GM12878 (cell line): ENCODE measurements around the gene LAMA5. TPM values are rescaled to one million over a fixed set of nuclear protein-coding genes. Genes with fewer than 3 reads are reported as not detected.

Experiments used
- CREM ChIP-seq: IDR thresholded peaks from 2 replicates; pipeline ENCODE4 v1.6.1; 2014; ENCODE audit warnings: antibody characterized with exemption, low read depth
- HDAC6 ChIP-seq: fragments of 200-600 bp; sonication (generic); IDR thresholded peaks from one replicate; pipeline ENCODE4 v1.8.0; 2017; ENCODE audit warnings: antibody characterized with exemption; ENCODE audit not compliant: unreplicated experiment
- HSF1 ChIP-seq: fragments of 150-350 bp; IDR thresholded peaks from 2 replicates; pipeline ENCODE4 v1.6.1; 2014; ENCODE audit warnings: mild to moderate bottlenecking, low read depth, low read length
- NFIC ChIP-seq: IDR thresholded peaks from 2 replicates; pipeline ENCODE4 v1.6.1; 2012; ENCODE audit warnings: low read depth, mild to moderate bottlenecking, inconsistent platforms, low read length, moderate library complexity
- NFYB ChIP-seq: IDR thresholded peaks from 2 replicates; pipeline ENCODE4 v1.6.1; 2011; ENCODE audit warnings: low read depth, mild to moderate bottlenecking, low read length, improper control_type of control experiment, moderate library complexity; ENCODE audit not compliant: insufficient read depth
- RB1 ChIP-seq: fragments of 450-650 bp; formaldehyde crosslinking; IDR thresholded peaks from 2 replicates; pipeline ENCODE4 v1.6.1; 2017; ENCODE audit warnings: mild to moderate bottlenecking, borderline replicate concordance
- SMAD1 ChIP-seq: fragments of 450-650 bp; IDR thresholded peaks from 2 replicates; pipeline ENCODE4 v1.6.1; 2018; ENCODE audit warnings: mild to moderate bottlenecking, low read depth; ENCODE audit not compliant: partially characterized antibody
- SPI1 ChIP-seq: IDR thresholded peaks from 2 replicates; pipeline ENCODE4 v1.6.1; 2011; ENCODE audit warnings: low read depth, mild to moderate bottlenecking, low read length, moderate library complexity, borderline replicate concordance; ENCODE audit not compliant: insufficient read depth
- ZBTB33 ChIP-seq: fragments of 450-650 bp; IDR thresholded peaks from 2 replicates; pipeline ENCODE4 v1.6.1; 2017; ENCODE audit warnings: mild to moderate bottlenecking
- polyA plus RNA-seq, 11 experiments: library from polyadenylated mRNA; depleted of rRNA in 4 of 11; unstranded in 6 of 11; stranded (reverse) in 5 of 11; fragments of >200 nt; fragmentation: Nextera tagmentation in 4 of 11; fragmentation: Illumina TruSeq in 1 of 11; extraction: Ambion mirVana in 4 of 11; extraction: Trizol in 1 of 11; gene quantifications; 1 replicate in 1 of 11; 2 replicates in 10 of 11; pipeline versions ENCODE4 v1.2.1 to v1.2.3, GENCODE V29; 2011 to 2016; ENCODE audit warnings: inconsistent platforms in 2 of 11, missing spikeins in 2 of 11, low read depth in 1 of 11
- total RNA-seq, 4 experiments: library from RNA; depleted of rRNA in 3 of 4; stranded (reverse); fragments of >200 nt in 3 of 4; fragmentation: Illumina TruSeq in 1 of 4; extraction: Trizol in 1 of 4; gene quantifications; 2 replicates each; pipeline versions ENCODE4 v1.2.1 to v1.2.3, GENCODE V29; 2013 to 2021
- TF ChIP-seq, protein P1 (sequence below), 3 experiments: IDR thresholded peaks in 2 of 3; conservative IDR thresholded peaks in 1 of 3; 2 replicates each; pipeline ENCODE4 v1.5.1; 2011; ENCODE audit warnings: low read depth in 3 of 3, low read length in 3 of 3, mild to moderate bottlenecking in 3 of 3, control low read depth in 2 of 3, moderate library complexity in 2 of 3, inconsistent platforms in 1 of 3, mixed read lengths in 1 of 3; ENCODE audit not compliant: control insufficient read depth in 2 of 3, insufficient read depth in 1 of 3; ENCODE audit errors: extremely low read depth in 1 of 3
- TF ChIP-seq, protein P2 (sequence below): fragments of 450-650 bp; IDR thresholded peaks from 2 replicates; pipeline ENCODE4 v1.6.1; 2018; ENCODE audit warnings: borderline replicate concordance, mild to moderate bottlenecking; ENCODE audit not compliant: partially characterized antibody
- TF ChIP-seq, protein P3 (sequence below): IDR thresholded peaks from 2 replicates; pipeline ENCODE4 v1.6.1; 2011; ENCODE audit warnings: low read depth, low read length, improper control_type of control experiment, borderline replicate concordance

The LAMA5 gene
- total and polyA plus RNA-seq, 10 of the 15 experiments (the other 5 are each of a cell fraction or from before 2014, with no cell fraction given) = 0.09 to 3.1 (median 1.6) TPM; not detected in 3

GRCh38 chr20:62337558-62338293 lies 29.4 kb downstream of the LAMA5 start (continued):
- no peak for TF ChIP-seq ZBTB33
- TF ChIP-seq CREM = 0 out of 2 replicates have a peak, but pooled peaks have one; percentile 40
- TF ChIP-seq HDAC6 = no peak
- TF ChIP-seq SPI1 = peak; percentile 77
- TF ChIP-seq, protein P1, sequence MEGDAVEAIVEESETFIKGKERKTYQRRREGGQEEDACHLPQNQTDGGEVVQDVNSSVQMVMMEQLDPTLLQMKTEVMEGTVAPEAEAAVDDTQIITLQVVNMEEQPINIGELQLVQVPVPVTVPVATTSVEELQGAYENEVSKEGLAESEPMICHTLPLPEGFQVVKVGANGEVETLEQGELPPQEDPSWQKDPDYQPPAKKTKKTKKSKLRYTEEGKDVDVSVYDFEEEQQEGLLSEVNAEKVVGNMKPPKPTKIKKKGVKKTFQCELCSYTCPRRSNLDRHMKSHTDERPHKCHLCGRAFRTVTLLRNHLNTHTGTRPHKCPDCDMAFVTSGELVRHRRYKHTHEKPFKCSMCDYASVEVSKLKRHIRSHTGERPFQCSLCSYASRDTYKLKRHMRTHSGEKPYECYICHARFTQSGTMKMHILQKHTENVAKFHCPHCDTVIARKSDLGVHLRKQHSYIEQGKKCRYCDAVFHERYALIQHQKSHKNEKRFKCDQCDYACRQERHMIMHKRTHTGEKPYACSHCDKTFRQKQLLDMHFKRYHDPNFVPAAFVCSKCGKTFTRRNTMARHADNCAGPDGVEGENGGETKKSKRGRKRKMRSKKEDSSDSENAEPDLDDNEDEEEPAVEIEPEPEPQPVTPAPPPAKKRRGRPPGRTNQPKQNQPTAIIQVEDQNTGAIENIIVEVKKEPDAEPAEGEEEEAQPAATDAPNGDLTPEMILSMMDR (IDR thresholded peaks at IDR 0.05 in 2 of 3, conservative IDR thresholded peaks at IDR 0.05 in 1 of 3; ENCODE audit: control insufficient read depth in 2 of 3, extremely low read depth in 1 of 3, insufficient read depth in 1 of 3, low read depth in 3 of 3, low read length in 3 of 3) = no peak
- no peak for TF ChIP-seq NFIC
- TF ChIP-seq, protein P2, sequence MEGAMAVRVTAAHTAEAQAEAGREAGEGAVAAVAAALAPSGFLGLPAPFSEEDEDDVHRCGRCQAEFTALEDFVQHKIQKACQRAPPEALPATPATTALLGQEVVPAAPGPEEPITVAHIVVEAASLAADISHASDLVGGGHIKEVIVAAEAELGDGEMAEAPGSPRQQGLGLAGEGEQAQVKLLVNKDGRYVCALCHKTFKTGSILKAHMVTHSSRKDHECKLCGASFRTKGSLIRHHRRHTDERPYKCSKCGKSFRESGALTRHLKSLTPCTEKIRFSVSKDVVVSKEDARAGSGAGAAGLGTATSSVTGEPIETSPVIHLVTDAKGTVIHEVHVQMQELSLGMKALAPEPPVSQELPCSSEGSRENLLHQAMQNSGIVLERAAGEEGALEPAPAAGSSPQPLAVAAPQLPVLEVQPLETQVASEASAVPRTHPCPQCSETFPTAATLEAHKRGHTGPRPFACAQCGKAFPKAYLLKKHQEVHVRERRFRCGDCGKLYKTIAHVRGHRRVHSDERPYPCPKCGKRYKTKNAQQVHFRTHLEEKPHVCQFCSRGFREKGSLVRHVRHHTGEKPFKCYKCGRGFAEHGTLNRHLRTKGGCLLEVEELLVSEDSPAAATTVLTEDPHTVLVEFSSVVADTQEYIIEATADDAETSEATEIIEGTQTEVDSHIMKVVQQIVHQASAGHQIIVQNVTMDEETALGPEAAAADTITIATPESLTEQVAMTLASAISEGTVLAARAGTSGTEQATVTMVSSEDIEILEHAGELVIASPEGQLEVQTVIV = no peak
- TF ChIP-seq, protein P3, sequence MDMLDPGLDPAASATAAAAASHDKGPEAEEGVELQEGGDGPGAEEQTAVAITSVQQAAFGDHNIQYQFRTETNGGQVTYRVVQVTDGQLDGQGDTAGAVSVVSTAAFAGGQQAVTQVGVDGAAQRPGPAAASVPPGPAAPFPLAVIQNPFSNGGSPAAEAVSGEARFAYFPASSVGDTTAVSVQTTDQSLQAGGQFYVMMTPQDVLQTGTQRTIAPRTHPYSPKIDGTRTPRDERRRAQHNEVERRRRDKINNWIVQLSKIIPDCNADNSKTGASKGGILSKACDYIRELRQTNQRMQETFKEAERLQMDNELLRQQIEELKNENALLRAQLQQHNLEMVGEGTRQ = no peak
- TF ChIP-seq SMAD1 = no peak
- no peak for TF ChIP-seq HSF1
- no peak for TF ChIP-seq NFYB
- TF ChIP-seq RB1 = no peak
